ENCODE results near the gene MPZ. TPM values are rescaled to one million over a fixed set of nuclear protein-coding genes. Genes with fewer than 3 reads are reported as not detected.

MPZ gene
- polyA plus RNA-seq, 1 donor from 2014 or later: not detected

GRCh38 chr1:161300478-161300877 is 9.3 kb downstream of the MPZ start:
- no peaks in the 10 kb centered on the region for H3K9me3 ChIP-seq (ENCODE audit: low read length)
- H3K27me3 ChIP-seq (ENCODE audit: insufficient read depth, low read depth, low read length): no peaks in the 10 kb centered on the region
- peaks cover 6% of the 10 kb centered on the region for H3K79me2 ChIP-seq (replicated peaks; ENCODE audit: insufficient read depth, low read length)
- H3K4me2 ChIP-seq (ENCODE audit: low read length): no peak overlapping the region
- no peak overlapping the region for H3K4me3 ChIP-seq (ENCODE audit: low read length)
- H2AFZ ChIP-seq (ENCODE audit: low read depth, low read length): no peak overlapping the region
- H3F3A ChIP-seq (ENCODE audit: insufficient read depth, low read length, poor library complexity, severe bottlenecking): no peaks in the 10 kb centered on the region
- no peaks in the 10 kb centered on the region for H4K20me1 ChIP-seq (ENCODE audit: insufficient read depth)
- H3K9me2 ChIP-seq (ENCODE audit: insufficient read depth, low read length): no peaks in the 10 kb centered on the region
- TF ChIP-seq MXI1 (conservative IDR thresholded peaks at IDR 0.05; ENCODE audit: poor library complexity, severe bottlenecking): no peak
- no peak for TF ChIP-seq CTCF (IDR thresholded peaks at IDR 0.05; ENCODE audit: poor library complexity, severe bottlenecking)
- TF ChIP-seq SMC3 (conservative IDR thresholded peaks at IDR 0.05; ENCODE audit: poor library complexity): no peak
- TF ChIP-seq RAD21 (conservative IDR thresholded peaks at IDR 0.05): no peak
- TF ChIP-seq EP300 (conservative IDR thresholded peaks at IDR 0.05; ENCODE audit: poor library complexity, severe bottlenecking): no peak
- H3K36me3 ChIP-seq (ENCODE audit: insufficient read depth, low read length): no peaks in the 10 kb centered on the region
- no peak overlapping the region for H3K9ac ChIP-seq (ENCODE audit: low read length)
- no peak overlapping the region for H3K27ac ChIP-seq (ENCODE audit: low read length)

GRCh38 chr1:161299347-161299746 is 10.4 kb downstream of the MPZ start:
- Histone ChIP-seq H3K4me2 (ENCODE audit: low read length) (no peak overlapping the region), H3K9me3 (ENCODE audit: low read length) (no peaks in the 10 kb centered on the region), H3K9me2 (ENCODE audit: insufficient read depth, low read length) (no peaks in the 10 kb centered on the region)

More at GRCh38 chr1:161299347-161299746, 10.4 kb downstream of the MPZ start:
- Histone ChIP-seq H3K27me3 (ENCODE audit: insufficient read depth, low read depth, low read length) (no peaks in the 10 kb centered on the region), H2AFZ (ENCODE audit: low read depth, low read length) (no peak overlapping the region), H3K4me3 (ENCODE audit: low read length) (no peak overlapping the region), H4K20me1 (ENCODE audit: insufficient read depth) (no peaks in the 10 kb centered on the region), H3F3A (ENCODE audit: insufficient read depth, low read length, poor library complexity, severe bottlenecking) (no peaks in the 10 kb centered on the region), H3K27ac (ENCODE audit: low read length) (no peak overlapping the region), H3K36me3 (ENCODE audit: insufficient read depth, low read length) (no peaks in the 10 kb centered on the region), H3K9ac (ENCODE audit: low read length) (no peak overlapping the region), H3K79me2 (replicated peaks; ENCODE audit: insufficient read depth, low read length) (peaks cover 6% of the 10 kb centered on the region)
- TF ChIP-seq TAF1 (IDR thresholded peaks at IDR 0.05; ENCODE audit: low read depth): no peak
- TF ChIP-seq CTCF (IDR thresholded peaks at IDR 0.05; ENCODE audit: poor library complexity, severe bottlenecking): no peak
- TF ChIP-seq POLR2AphosphoS5 (IDR thresholded peaks at IDR 0.05): no peak
- no peak for TF ChIP-seq EZH2 (IDR thresholded peaks at IDR 0.05; ENCODE audit: borderline replicate concordance, insufficient read depth, low read length, poor library complexity, severe bottlenecking)
- TF ChIP-seq MXI1 (conservative IDR thresholded peaks at IDR 0.05; ENCODE audit: poor library complexity, severe bottlenecking): no peak
- no peak for TF ChIP-seq EP300 (conservative IDR thresholded peaks at IDR 0.05; ENCODE audit: poor library complexity, severe bottlenecking)
- TF ChIP-seq REST (IDR thresholded peaks at IDR 0.05; ENCODE audit: borderline replicate concordance): no peak
- no peak for TF ChIP-seq SMC3 (conservative IDR thresholded peaks at IDR 0.05; ENCODE audit: poor library complexity)
- TF ChIP-seq RAD21 (conservative IDR thresholded peaks at IDR 0.05): no peak
